Liver (tissue), 3 donors: ENCODE results near the gene FOXP3.

Source experiments
- ATF3 ChIP-seq: IDR thresholded peaks from 2 replicates; pipeline ENCODE4 v1.6.1; 2016; ENCODE audit warnings: antibody characterized with exemption
- CTCF ChIP-seq: fragments of 150-350 bp; IDR thresholded peaks from 2 replicates; pipeline ENCODE4 v1.5.1; 2017; ENCODE audit warnings: improper control_type of control experiment, low read depth, low read length; ENCODE audit not compliant: missing input control
- EGR1 ChIP-seq, 2 donors: IDR thresholded peaks; 2 replicates each; pipeline ENCODE4 v1.6.1; 2016 to 2018; ENCODE audit warnings: antibody characterized with exemption in 2 of 2, low read depth in 2 of 2
- FOXA1 ChIP-seq: IDR thresholded peaks from 2 replicates; pipeline ENCODE4 v1.6.1; 2016; ENCODE audit warnings: antibody characterized with exemption
- GABPA ChIP-seq, 2 donors: IDR thresholded peaks in 1 of 2; conservative IDR thresholded peaks in 1 of 2; 2 replicates each; pipeline ENCODE4 v1.6.1; 2016; ENCODE audit warnings: antibody characterized with exemption in 2 of 2, mild to moderate bottlenecking in 1 of 2, moderate library complexity in 1 of 2
- JUND ChIP-seq, 2 donors: IDR thresholded peaks; 2 replicates each; pipeline ENCODE4 v1.6.1; 2016; ENCODE audit warnings: antibody characterized with exemption in 2 of 2
- MAX ChIP-seq: IDR thresholded peaks from 2 replicates; pipeline ENCODE4 v1.6.1; 2016; ENCODE audit warnings: antibody characterized with exemption
- RAD21 ChIP-seq, 2 donors: IDR thresholded peaks; 2 replicates each; pipeline ENCODE4 v1.6.1; 2016; ENCODE audit warnings: antibody characterized with exemption in 2 of 2, mild to moderate bottlenecking in 2 of 2
- SP1 ChIP-seq: IDR thresholded peaks from 2 replicates; pipeline ENCODE4 v1.6.1; 2018; ENCODE audit warnings: antibody characterized with exemption, mild to moderate bottlenecking
- TAF1 ChIP-seq: conservative IDR thresholded peaks from 2 replicates; pipeline ENCODE4 v1.6.1; 2016; ENCODE audit warnings: antibody characterized with exemption, mild to moderate bottlenecking
- YY1 ChIP-seq: IDR thresholded peaks from 2 replicates; pipeline ENCODE4 v1.6.1; 2016; ENCODE audit warnings: antibody characterized with exemption, mild to moderate bottlenecking
- ZBTB33 ChIP-seq: IDR thresholded peaks from 2 replicates; pipeline ENCODE4 v1.6.1; 2016; ENCODE audit warnings: antibody characterized with exemption
- TF ChIP-seq, protein P1 (sequence below): IDR thresholded peaks from 2 replicates; pipeline ENCODE4 v1.6.1; 2016; ENCODE audit warnings: antibody characterized with exemption, mild to moderate bottlenecking
- donor health status: healthy.
- donor health status: healthy.

DNA sequence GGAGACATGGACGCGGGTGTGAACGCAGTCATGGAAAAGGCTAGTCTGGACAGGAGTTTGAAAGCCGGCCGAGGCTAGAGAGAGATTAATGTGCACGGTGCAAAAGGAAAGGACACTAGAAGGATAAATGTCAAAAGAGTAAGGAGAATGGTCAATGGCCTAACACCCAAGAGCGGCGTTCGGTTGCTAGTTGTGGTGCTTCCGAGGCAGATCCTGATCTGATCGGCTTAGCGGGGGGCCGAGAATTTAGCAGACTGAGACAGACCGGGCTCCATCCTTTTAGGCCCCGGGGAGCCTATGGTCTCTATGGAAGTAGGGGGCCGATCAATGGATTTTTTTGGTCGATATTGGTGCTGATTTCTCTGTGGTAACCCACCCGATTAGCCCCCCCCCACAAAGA lies 45.9 kb upstream of the FOXP3 start:
- TF ChIP-seq CTCF = no peak
- TF ChIP-seq GABPA (IDR thresholded peaks at IDR 0.05 in 1 of 2, conservative IDR thresholded peaks at IDR 0.05 in 1 of 2) = no peak
- TF ChIP-seq FOXA1 = no peak
- TF ChIP-seq TAF1 = no peak
- TF ChIP-seq MAX = no peak
- no peak for TF ChIP-seq ATF3
- TF ChIP-seq YY1 = no peak
- TF ChIP-seq, protein P1, sequence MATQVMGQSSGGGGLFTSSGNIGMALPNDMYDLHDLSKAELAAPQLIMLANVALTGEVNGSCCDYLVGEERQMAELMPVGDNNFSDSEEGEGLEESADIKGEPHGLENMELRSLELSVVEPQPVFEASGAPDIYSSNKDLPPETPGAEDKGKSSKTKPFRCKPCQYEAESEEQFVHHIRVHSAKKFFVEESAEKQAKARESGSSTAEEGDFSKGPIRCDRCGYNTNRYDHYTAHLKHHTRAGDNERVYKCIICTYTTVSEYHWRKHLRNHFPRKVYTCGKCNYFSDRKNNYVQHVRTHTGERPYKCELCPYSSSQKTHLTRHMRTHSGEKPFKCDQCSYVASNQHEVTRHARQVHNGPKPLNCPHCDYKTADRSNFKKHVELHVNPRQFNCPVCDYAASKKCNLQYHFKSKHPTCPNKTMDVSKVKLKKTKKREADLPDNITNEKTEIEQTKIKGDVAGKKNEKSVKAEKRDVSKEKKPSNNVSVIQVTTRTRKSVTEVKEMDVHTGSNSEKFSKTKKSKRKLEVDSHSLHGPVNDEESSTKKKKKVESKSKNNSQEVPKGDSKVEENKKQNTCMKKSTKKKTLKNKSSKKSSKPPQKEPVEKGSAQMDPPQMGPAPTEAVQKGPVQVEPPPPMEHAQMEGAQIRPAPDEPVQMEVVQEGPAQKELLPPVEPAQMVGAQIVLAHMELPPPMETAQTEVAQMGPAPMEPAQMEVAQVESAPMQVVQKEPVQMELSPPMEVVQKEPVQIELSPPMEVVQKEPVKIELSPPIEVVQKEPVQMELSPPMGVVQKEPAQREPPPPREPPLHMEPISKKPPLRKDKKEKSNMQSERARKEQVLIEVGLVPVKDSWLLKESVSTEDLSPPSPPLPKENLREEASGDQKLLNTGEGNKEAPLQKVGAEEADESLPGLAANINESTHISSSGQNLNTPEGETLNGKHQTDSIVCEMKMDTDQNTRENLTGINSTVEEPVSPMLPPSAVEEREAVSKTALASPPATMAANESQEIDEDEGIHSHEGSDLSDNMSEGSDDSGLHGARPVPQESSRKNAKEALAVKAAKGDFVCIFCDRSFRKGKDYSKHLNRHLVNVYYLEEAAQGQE = no peak
- no peak for TF ChIP-seq JUND (IDR thresholded peaks at IDR 0.05)
- TF ChIP-seq EGR1 (IDR thresholded peaks at IDR 0.05; ENCODE audit: low read depth in 2 of 2) = no peak
- no peak for TF ChIP-seq SP1
- TF ChIP-seq ZBTB33 = no peak
- TF ChIP-seq RAD21 (IDR thresholded peaks at IDR 0.05) = no peak
